Osteoblast (primary cell): ENCODE results near the gene GLIS2. TPM values are rescaled to one million over a fixed set of nuclear protein-coding genes. Genes with fewer than 3 reads are reported as not detected.

Source experiments
- DNase-seq: peaks from one replicate; pipeline ENCODE4 v3.0.0; 2011; ENCODE audit warnings: low spot score, mixed read lengths; ENCODE audit not compliant: insufficient read length; ENCODE audit errors: missing footprints
- H2AFZ ChIP-seq: 2 replicates; pipeline ENCODE4 v1.6.0; 2011; ENCODE audit warnings: mild to moderate bottlenecking, low read length
- H3K27ac ChIP-seq: 2 replicates; pipeline ENCODE4 v1.5.1; 2011; ENCODE audit warnings: mild to moderate bottlenecking, low read depth, low read length, moderate library complexity
- H3K27me3 ChIP-seq: 2 replicates; pipeline ENCODE4 v1.6.0; 2012; ENCODE audit warnings: mild to moderate bottlenecking, control low read depth, inconsistent platforms, low read length, moderate library complexity; ENCODE audit not compliant: insufficient read depth
- H3K36me3 ChIP-seq: 2 replicates; pipeline ENCODE4 v1.5.1; 2011; ENCODE audit warnings: mild to moderate bottlenecking, low read length, control low read depth, moderate library complexity; ENCODE audit not compliant: insufficient read depth
- H3K4me1 ChIP-seq: 2 replicates; pipeline ENCODE4 v1.5.1; 2011; ENCODE audit warnings: mild to moderate bottlenecking, low read length, control low read depth, moderate library complexity; ENCODE audit not compliant: insufficient read depth
- H3K4me2 ChIP-seq: 2 replicates; pipeline ENCODE4 v1.6.0; 2011; ENCODE audit warnings: mild to moderate bottlenecking, low read length; ENCODE audit not compliant: insufficient read depth
- H3K4me3 ChIP-seq: fragments of 200-600 bp; sonication (generic); 3 replicates; pipeline ENCODE4 v1.5.1; 2012; ENCODE audit warnings: mild to moderate bottlenecking, low read length, inconsistent platforms; ENCODE audit not compliant: insufficient read depth
- H3K79me2 ChIP-seq: 2 replicates; pipeline ENCODE4 v1.6.0; 2012; ENCODE audit warnings: mild to moderate bottlenecking, low read length, control low read depth, inconsistent platforms; ENCODE audit not compliant: insufficient read depth
- H3K9me3 ChIP-seq: 2 replicates; pipeline ENCODE4 v1.5.1; 2011; ENCODE audit warnings: low read depth, low read length, control low read depth
- H4K20me1 ChIP-seq: 2 replicates; pipeline ENCODE4 v1.6.0; 2012; ENCODE audit warnings: mild to moderate bottlenecking, low read length, control low read depth; ENCODE audit not compliant: insufficient read depth
- total RNA-seq: library from RNA; depleted of rRNA; stranded (reverse); fragments of >200 nt; gene quantifications from 2 replicates; pipeline ENCODE4 v1.2.3, GENCODE V29; 2012
- TF ChIP-seq, protein P1 (sequence below): IDR thresholded peaks from 2 replicates; pipeline ENCODE4 v1.5.1; 2011; ENCODE audit warnings: mild to moderate bottlenecking, low read depth, low read length, moderate library complexity; ENCODE audit errors: extremely low read depth

GLIS2 gene
- total RNA-seq, 1 donor: 5.4 TPM

- Histone ChIP-seq H3K36me3 (no peaks in the 10 kb centered on the region), H3K27me3 (no peaks in the 10 kb centered on the region), H3K27ac (no peak overlapping the region), H3K4me3 (no peak overlapping the region), H2AFZ (no peak overlapping the region), H3K4me2 (no peak overlapping the region), H3K9me3 (no peaks in the 10 kb centered on the region), H3K4me1 (peaks cover 47% of the 10 kb centered on the region), H3K79me2 (peaks cover 97% of the 10 kb centered on the region), H4K20me1 (peaks cover 81% of the 10 kb centered on the region)
- peak; percentile 86 for DNase-seq
- TF ChIP-seq, protein P1, sequence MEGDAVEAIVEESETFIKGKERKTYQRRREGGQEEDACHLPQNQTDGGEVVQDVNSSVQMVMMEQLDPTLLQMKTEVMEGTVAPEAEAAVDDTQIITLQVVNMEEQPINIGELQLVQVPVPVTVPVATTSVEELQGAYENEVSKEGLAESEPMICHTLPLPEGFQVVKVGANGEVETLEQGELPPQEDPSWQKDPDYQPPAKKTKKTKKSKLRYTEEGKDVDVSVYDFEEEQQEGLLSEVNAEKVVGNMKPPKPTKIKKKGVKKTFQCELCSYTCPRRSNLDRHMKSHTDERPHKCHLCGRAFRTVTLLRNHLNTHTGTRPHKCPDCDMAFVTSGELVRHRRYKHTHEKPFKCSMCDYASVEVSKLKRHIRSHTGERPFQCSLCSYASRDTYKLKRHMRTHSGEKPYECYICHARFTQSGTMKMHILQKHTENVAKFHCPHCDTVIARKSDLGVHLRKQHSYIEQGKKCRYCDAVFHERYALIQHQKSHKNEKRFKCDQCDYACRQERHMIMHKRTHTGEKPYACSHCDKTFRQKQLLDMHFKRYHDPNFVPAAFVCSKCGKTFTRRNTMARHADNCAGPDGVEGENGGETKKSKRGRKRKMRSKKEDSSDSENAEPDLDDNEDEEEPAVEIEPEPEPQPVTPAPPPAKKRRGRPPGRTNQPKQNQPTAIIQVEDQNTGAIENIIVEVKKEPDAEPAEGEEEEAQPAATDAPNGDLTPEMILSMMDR: no peak
Measured at GRCh38 chr16:4322121-4323052, 6.5 kb downstream of the GLIS2 start.

DNA sequence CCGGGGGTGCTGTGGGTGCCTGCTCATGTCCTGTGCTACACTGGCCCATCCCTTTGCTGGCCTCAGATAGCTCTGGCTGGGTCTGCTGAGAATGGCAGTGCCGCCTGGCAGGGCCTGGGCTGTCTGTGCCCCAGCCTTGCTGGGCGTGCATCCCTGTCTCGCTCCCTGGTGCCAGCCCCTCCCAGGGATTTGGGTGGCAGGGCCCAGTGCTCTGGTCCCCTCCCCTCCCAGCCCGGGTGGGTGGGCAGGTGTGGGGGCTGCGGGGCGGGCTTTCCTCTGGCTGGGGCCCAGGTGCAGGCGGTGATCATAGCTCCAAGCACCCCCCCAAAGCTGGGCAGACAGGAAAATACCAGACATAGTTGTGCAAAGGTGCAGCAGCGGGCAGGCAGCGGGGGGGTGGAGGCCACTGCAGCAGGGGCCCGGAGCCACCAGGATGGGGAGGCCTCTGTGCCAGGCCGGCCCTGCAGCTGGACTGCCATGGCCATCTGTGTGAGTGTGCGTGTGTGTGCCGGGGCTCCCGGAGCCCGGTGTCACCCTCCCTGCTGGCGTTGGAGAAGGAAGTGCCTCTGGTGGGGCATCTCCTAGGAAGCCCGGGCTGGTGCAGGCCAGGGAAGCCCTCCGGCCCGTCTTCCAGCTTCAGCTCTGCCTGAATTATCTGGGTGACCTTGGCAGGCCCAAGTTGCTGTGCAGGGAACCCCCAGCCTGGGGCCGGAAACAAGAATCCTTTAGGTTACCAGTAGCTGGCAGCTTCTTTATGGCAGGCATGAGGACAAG is 7.4 kb downstream of the GLIS2 start:
- Histone ChIP-seq H4K20me1 (peaks cover 75% of the 10 kb centered on the region), H3K79me2 (peaks cover 94% of the 10 kb centered on the region), H3K9me3 (no peaks in the 10 kb centered on the region), H3K27ac (no peak overlapping the region), H3K27me3 (no peaks in the 10 kb centered on the region), H2AFZ (no peak overlapping the region), H3K4me1 (peaks cover 43% of the 10 kb centered on the region), H3K4me3 (no peak overlapping the region), H3K36me3 (no peaks in the 10 kb centered on the region), H3K4me2 (peak overlapping the region; percentile 33)
- TF ChIP-seq, protein P1: no peak
- peak; percentile 89 for DNase-seq

- H3K27me3 ChIP-seq: no peaks in the 10 kb centered on the region
- no peak overlapping the region for H2AFZ ChIP-seq
- peaks cover 75% of the 10 kb centered on the region for H4K20me1 ChIP-seq
- TF ChIP-seq, protein P1: no peak
- no peaks in the 10 kb centered on the region for H3K36me3 ChIP-seq
- no peak overlapping the region for H3K4me3 ChIP-seq
- peak overlapping the region; percentile 5 for H3K27ac ChIP-seq
- peak; percentile 100 for DNase-seq
- H3K4me2 ChIP-seq: peak overlapping the region; percentile 33
- no peaks in the 10 kb centered on the region for H3K9me3 ChIP-seq
- peaks cover 44% of the 10 kb centered on the region for H3K4me1 ChIP-seq
- peaks cover 94% of the 10 kb centered on the region for H3K79me2 ChIP-seq
Measured at GRCh38 chr16:4323845-4324488, 8.1 kb downstream of the GLIS2 start.
